ENCODE results near the gene TMEM117.
"Not testable (repeated sequence)": the region's sequence is repeated elsewhere in the genome, so short reads cannot be mapped to it uniquely, and the experiment has no call there.

TMEM117 gene

GRCh38 chr12:44377443-44378187, 541.7 kb downstream of the TMEM117 start:
- Histone ChIP-seq H3K4me3 (ENCODE audit: severe bottlenecking) (no peak overlapping the region), H3K9me3 (ENCODE audit: severe bottlenecking) (no peaks in the 10 kb centered on the region), H3K36me3 (ENCODE audit: low read depth) (no peaks in the 10 kb centered on the region), H3K4me1 (ENCODE audit: insufficient read depth, poor library complexity, severe bottlenecking) (no peaks in the 10 kb centered on the region), H3K27ac (ENCODE audit: poor library complexity, severe bottlenecking) (no peak overlapping the region), H3K27me3 (ENCODE audit: insufficient read depth, poor library complexity, severe bottlenecking) (no peaks in the 10 kb centered on the region)
- DNase-seq (ENCODE audit: low spot score) (no peak), ATAC-seq (ENCODE audit: low read depth) (no peak)
- no peak for TF ChIP-seq CTCF (IDR thresholded peaks at IDR 0.05; ENCODE audit: poor library complexity, severe bottlenecking)

- not testable (repeated sequence) for ATAC-seq (ENCODE audit: low read depth); H3K4me3 ChIP-seq (ENCODE audit: severe bottlenecking); H3K27ac ChIP-seq (ENCODE audit: poor library complexity, severe bottlenecking); H3K9me3 ChIP-seq (ENCODE audit: severe bottlenecking); H3K36me3 ChIP-seq (ENCODE audit: low read depth); H3K27me3 ChIP-seq (ENCODE audit: insufficient read depth, poor library complexity, severe bottlenecking); DNase-seq (ENCODE audit: low spot score); H3K4me1 ChIP-seq (ENCODE audit: insufficient read depth, poor library complexity, severe bottlenecking)
These were observed 543.2 kb downstream of the TMEM117 start for GRCh38 chr12:44379113-44379512.

GRCh38 chr12:44379831-44380230, 544.0 kb downstream of the TMEM117 start:
- TF ChIP-seq CTCF (IDR thresholded peaks at IDR 0.05; ENCODE audit: poor library complexity, severe bottlenecking), result no peak
- Histone ChIP-seq H3K27me3 (ENCODE audit: insufficient read depth, poor library complexity, severe bottlenecking) (no peaks in the 10 kb centered on the region), H3K4me3 (ENCODE audit: severe bottlenecking) (no peak overlapping the region), H3K4me1 (ENCODE audit: insufficient read depth, poor library complexity, severe bottlenecking) (no peaks in the 10 kb centered on the region), H3K27ac (ENCODE audit: poor library complexity, severe bottlenecking) (no peak overlapping the region), H3K9me3 (ENCODE audit: severe bottlenecking) (no peaks in the 10 kb centered on the region), H3K36me3 (ENCODE audit: low read depth) (no peaks in the 10 kb centered on the region)
- ATAC-seq (ENCODE audit: low read depth), result no peak
- no peak for DNase-seq (ENCODE audit: low spot score)

- no peak for DNase-seq (ENCODE audit: low spot score)
- Histone ChIP-seq H3K36me3 (ENCODE audit: low read depth) (no peaks in the 10 kb centered on the region), H3K27me3 (ENCODE audit: insufficient read depth, poor library complexity, severe bottlenecking) (no peaks in the 10 kb centered on the region), H3K4me1 (ENCODE audit: insufficient read depth, poor library complexity, severe bottlenecking) (no peaks in the 10 kb centered on the region), H3K9me3 (ENCODE audit: severe bottlenecking) (no peaks in the 10 kb centered on the region), H3K27ac (ENCODE audit: poor library complexity, severe bottlenecking) (no peak overlapping the region), H3K4me3 (ENCODE audit: severe bottlenecking) (no peak overlapping the region)
- no peak for TF ChIP-seq CTCF (IDR thresholded peaks at IDR 0.05; ENCODE audit: poor library complexity, severe bottlenecking)
- no peak for ATAC-seq (ENCODE audit: low read depth)
These were observed 545.0 kb downstream of the TMEM117 start for GRCh38 chr12:44380861-44381260.

- H3K36me3 ChIP-seq (ENCODE audit: low read depth), result no peaks in the 10 kb centered on the region
- TF ChIP-seq CTCF (IDR thresholded peaks at IDR 0.05; ENCODE audit: poor library complexity, severe bottlenecking), result no peak
- H3K27me3 ChIP-seq (ENCODE audit: insufficient read depth, poor library complexity, severe bottlenecking), result no peaks in the 10 kb centered on the region
- DNase-seq (ENCODE audit: low spot score) (no peak), ATAC-seq (ENCODE audit: low read depth) (no peak)
- H3K9me3 ChIP-seq (ENCODE audit: severe bottlenecking), result no peaks in the 10 kb centered on the region
- H3K4me1 ChIP-seq (ENCODE audit: insufficient read depth, poor library complexity, severe bottlenecking), result no peaks in the 10 kb centered on the region
- H3K27ac ChIP-seq (ENCODE audit: poor library complexity, severe bottlenecking), result no peak overlapping the region
- no peak overlapping the region for H3K4me3 ChIP-seq (ENCODE audit: severe bottlenecking)
These were observed 545.5 kb downstream of the TMEM117 start for GRCh38 chr12:44381341-44381740.
